HCEC 1CT (cell line): Measurements from ENCODE around the gene PARP14.

Experiments
- DNase-seq: peaks from one replicate; pipeline ENCODE4 v3.0.0-alpha.2; 2017

The PARP14 gene

GRCh38 chr3:122772827-122773226 is 92.2 kb downstream of the PARP14 start:
- no peak for DNase-seq

GRCh38 chr3:122773944-122774509 is 93.4 kb downstream of the PARP14 start:
- DNase-seq, result no peak

GRCh38 chr3:122774564-122774963 is 93.9 kb downstream of the PARP14 start:
- DNase-seq, result peak; percentile 82

- DNase-seq, result no peak
Observed at GRCh38 chr3:122776675-122777468, 96.2 kb downstream of the PARP14 start.

- no peak for DNase-seq
Observed at GRCh38 chr3:122777563-122777962, 96.9 kb downstream of the PARP14 start.
